Uterus (tissue), 2 donors: ENCODE measurements around the gene CEP83.

Experiments
- POLR2A ChIP-seq, 2 donors: fragments of 450-650 bp; IDR thresholded peaks; one replicate each; pipeline ENCODE4 v1.6.1; 2016; ENCODE audit warnings: antibody characterized with exemption in 2 of 2, mild to moderate bottlenecking in 1 of 2, moderate library complexity in 1 of 2
- TF ChIP-seq, protein P1 (sequence below), 4 experiments: fragments of 200-600 bp in 2 of 4; fragments of 450-650 bp in 2 of 4; sonication (generic) in 2 of 4; IDR thresholded peaks; one replicate each; pipeline ENCODE4 v1.5.1; 2016 to 2019; ENCODE audit warnings: antibody characterized with exemption in 4 of 4, mild to moderate bottlenecking in 2 of 4, moderate library complexity in 1 of 4

DNA sequence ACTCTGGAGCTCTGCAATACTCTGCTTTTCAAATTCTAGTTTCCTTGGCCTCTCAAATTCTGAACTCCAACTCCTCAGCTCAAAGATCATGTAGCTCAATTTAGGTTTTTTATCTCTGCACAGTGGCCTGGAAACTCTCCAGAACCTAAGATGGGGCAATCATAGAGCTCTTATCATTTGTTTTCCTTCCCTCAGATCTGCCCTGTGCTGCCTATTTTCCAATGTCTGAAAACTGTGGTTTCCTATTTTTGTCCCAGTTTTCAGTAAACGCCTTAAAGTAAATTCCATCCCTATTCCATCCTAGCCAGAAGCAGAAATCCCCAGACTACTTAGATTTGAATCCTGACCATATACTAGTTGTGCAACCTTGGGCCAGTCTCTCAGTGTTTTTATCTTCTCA is 73.2 kb downstream of the CEP83 start:
- TF ChIP-seq, protein P1, sequence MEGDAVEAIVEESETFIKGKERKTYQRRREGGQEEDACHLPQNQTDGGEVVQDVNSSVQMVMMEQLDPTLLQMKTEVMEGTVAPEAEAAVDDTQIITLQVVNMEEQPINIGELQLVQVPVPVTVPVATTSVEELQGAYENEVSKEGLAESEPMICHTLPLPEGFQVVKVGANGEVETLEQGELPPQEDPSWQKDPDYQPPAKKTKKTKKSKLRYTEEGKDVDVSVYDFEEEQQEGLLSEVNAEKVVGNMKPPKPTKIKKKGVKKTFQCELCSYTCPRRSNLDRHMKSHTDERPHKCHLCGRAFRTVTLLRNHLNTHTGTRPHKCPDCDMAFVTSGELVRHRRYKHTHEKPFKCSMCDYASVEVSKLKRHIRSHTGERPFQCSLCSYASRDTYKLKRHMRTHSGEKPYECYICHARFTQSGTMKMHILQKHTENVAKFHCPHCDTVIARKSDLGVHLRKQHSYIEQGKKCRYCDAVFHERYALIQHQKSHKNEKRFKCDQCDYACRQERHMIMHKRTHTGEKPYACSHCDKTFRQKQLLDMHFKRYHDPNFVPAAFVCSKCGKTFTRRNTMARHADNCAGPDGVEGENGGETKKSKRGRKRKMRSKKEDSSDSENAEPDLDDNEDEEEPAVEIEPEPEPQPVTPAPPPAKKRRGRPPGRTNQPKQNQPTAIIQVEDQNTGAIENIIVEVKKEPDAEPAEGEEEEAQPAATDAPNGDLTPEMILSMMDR (IDR thresholded peaks at IDR 0.05): no peak
- TF ChIP-seq POLR2A (IDR thresholded peaks at IDR 0.05): no peak
